Heart left ventricle (tissue), 16 donors: ENCODE measurements around the gene PAF1. TPM values are rescaled to one million over a fixed set of nuclear protein-coding genes. Genes with fewer than 3 reads are reported as not detected.

Experiments
- ATAC-seq, 4 donors: fragments of 200-7000 bp; cut with Tn5 transposase; one replicate each; pipeline ENCODE4 v1.9.1; 2020 to 2022; ENCODE audit warnings: moderate library complexity in 4 of 4, mild to moderate bottlenecking in 3 of 4, moderate number of reproducible peaks in 1 of 4
- DNase-seq, 5 donors: peaks; one replicate each; pipeline ENCODE4 v3.0.0-alpha.2; 2020
- H3K27ac ChIP-seq, 12 donors: fragments of 200-600 bp; sonication (generic) in 4 of 12; one replicate each; pipeline versions ENCODE4 v1.5.0 to v1.8.0; 2016 to 2022; ENCODE audit warnings: mild to moderate bottlenecking in 2 of 12
- H3K27me3 ChIP-seq, 9 donors: fragments of 200-600 bp; sonication (generic) in 2 of 9; one replicate each; pipeline versions ENCODE4 v1.5.1 to v1.8.0; 2016 to 2022; ENCODE audit warnings: mild to moderate bottlenecking in 3 of 9
- H3K36me3 ChIP-seq, 9 donors: fragments of 200-600 bp; sonication (generic) in 2 of 9; one replicate each; pipeline versions ENCODE4 v1.5.0 to v1.8.0; 2018 to 2022; ENCODE audit warnings: mild to moderate bottlenecking in 2 of 9
- H3K4me1 ChIP-seq, 12 donors: fragments of 200-600 bp; sonication (generic) in 4 of 12; one replicate each; pipeline versions ENCODE4 v1.5.0 to v1.8.0; 2016 to 2022; ENCODE audit warnings: mild to moderate bottlenecking in 3 of 12
- H3K4me3 ChIP-seq, 12 donors: fragments of 200-600 bp; sonication (generic) in 4 of 12; one replicate each; pipeline versions ENCODE4 v1.5.0 to v1.8.0; 2017 to 2022; ENCODE audit warnings: mild to moderate bottlenecking in 9 of 12, moderate library complexity in 4 of 12
- H3K9me3 ChIP-seq, 12 donors: fragments of 200-600 bp; sonication (generic) in 4 of 12; one replicate each; pipeline versions ENCODE4 v1.5.0 to v1.8.0; 2016 to 2022; ENCODE audit warnings: mild to moderate bottlenecking in 1 of 12
- POLR2A ChIP-seq, 2 donors: fragments of 450-650 bp; IDR thresholded peaks; one replicate each; pipeline ENCODE4 v1.6.1; 2017; ENCODE audit warnings: antibody characterized with exemption in 2 of 2, mild to moderate bottlenecking in 2 of 2, moderate library complexity in 2 of 2
- WGBS, 4 donors: extraction: QIAGEN DNeasy Blood & Tissue Kit in 2 of 4; methylation state at CpG; one replicate each; pipeline versions ENCODE4 v1.1.5 to v1.1.7; 2013 to 2018; 5-methylcytosine and 5-hydroxymethylcytosine counted together
- intact Hi-C, 10 donors: fragments of 100-400 bp; cut with DNase I; formaldehyde crosslinking; loops; one replicate each; pipeline versions ENCODE4 v1.11.1 to v1.14.2; 2022
- polyA plus RNA-seq, 2 donors: library from polyadenylated mRNA; stranded (reverse); fragments of 200-250 nt; gene quantifications; one replicate each; pipeline ENCODE4 v1.2.3, GENCODE V29; 2013
- total RNA-seq, 9 donors: library from RNA; depleted of rRNA in 2 of 9; stranded (reverse); fragments of >200 nt in 2 of 9; fragmentation: NEBNext Ultra II Directional in 3 of 9; extraction: Animal tissue kit (Norgen Biotek cat#: 25700) in 3 of 9; gene quantifications; one replicate each; pipeline versions ENCODE4 v1.1.0 to v1.2.4, GENCODE V29; 2016 to 2023
- TF ChIP-seq, protein P1 (sequence below), 12 donors: fragments of 200-600 bp; sonication (generic) in 4 of 12; IDR thresholded peaks; one replicate each; pipeline versions ENCODE4 v1.5.0 to v1.8.0; 2018 to 2022; ENCODE audit warnings: antibody characterized with exemption in 12 of 12, mild to moderate bottlenecking in 5 of 12
- donor health status: ischemic (EF 13 %, LVEDD 7.1; RV severe dilation, severe dysfunction).
- donor health status: healthy with polysubstance abuse.
- donor health status: DM: no; HTN: yes; CAD: no.
- donor health status: DM: no; HTN: no; CAD: no.
- donor health status: ischemic (EF 25% LVEDD 6.9; RV normal size, moderate dysfunction).
- donor health status: ischemic (EF 25% LVEDD 5.7; RV mildly dilated, moderate dysfunction).
- donor health status: healthy.
- donor health status: DM: yes; HTN: yes; CAD: no.
- donor health status: ischemic (EF 35%, LVEDD 5.7; RV mildly dilated, moderate dysfunction).
- donor health status: nonischemic (EF 11% LVEDD 7.7; RV severe dilation, severe dysfunction).
- donor health status: DM: yes; HTN: yes; CAD: no.
- donor health status: PGD.
- donor health status: ischemic (EF 29% LVEDD 5.4; RV normal size, mild dysfunction).
- donor health status: nonischemic (EF 23%, LVEDD 6.1; RV moderate dilation, normal function).

Gene PAF1
- total and polyA plus RNA-seq, 11 donors = 32.5 to 75.7 (median 40.7) TPM

DNA sequence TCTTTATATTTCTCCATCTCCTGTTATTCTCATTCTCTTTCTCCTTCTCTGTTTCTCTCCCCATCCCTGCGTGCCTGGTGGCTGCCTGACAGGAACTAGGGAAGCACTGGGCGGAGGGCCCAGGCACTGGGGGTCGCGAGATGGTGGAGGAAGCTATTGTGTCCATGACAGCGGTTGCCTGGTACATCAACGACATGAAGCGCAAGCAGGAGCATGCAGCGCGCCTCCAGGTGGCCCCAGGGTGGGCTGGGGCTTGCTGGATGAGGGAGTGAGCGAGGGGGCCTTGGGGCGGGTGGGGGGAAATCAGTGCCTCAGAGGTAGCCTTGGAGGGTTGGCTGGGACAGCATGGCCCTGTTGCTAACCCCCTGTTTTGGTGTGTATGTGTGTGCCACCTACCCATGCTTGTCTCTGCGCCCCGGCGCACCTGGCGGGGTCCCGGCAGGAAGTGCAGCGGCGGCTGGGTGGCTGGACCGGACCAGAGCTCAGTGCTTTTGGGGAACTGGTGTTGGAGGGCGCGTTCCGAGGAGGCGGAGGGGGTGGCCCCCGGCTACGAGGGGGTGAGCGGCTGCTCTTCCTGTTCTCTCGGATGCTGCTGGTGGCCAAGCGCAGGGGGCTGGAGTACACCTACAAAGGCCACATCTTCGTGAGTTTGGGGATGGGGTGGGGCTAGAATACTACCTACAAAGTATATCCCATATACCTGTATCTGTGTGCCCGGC lies 26.7 kb upstream of the PAF1 start:
- no peaks in the 10 kb centered on the region for H3K27me3 ChIP-seq
- no peak for TF ChIP-seq POLR2A (IDR thresholded peaks at IDR 0.05)
- TF ChIP-seq, protein P1, sequence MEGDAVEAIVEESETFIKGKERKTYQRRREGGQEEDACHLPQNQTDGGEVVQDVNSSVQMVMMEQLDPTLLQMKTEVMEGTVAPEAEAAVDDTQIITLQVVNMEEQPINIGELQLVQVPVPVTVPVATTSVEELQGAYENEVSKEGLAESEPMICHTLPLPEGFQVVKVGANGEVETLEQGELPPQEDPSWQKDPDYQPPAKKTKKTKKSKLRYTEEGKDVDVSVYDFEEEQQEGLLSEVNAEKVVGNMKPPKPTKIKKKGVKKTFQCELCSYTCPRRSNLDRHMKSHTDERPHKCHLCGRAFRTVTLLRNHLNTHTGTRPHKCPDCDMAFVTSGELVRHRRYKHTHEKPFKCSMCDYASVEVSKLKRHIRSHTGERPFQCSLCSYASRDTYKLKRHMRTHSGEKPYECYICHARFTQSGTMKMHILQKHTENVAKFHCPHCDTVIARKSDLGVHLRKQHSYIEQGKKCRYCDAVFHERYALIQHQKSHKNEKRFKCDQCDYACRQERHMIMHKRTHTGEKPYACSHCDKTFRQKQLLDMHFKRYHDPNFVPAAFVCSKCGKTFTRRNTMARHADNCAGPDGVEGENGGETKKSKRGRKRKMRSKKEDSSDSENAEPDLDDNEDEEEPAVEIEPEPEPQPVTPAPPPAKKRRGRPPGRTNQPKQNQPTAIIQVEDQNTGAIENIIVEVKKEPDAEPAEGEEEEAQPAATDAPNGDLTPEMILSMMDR (IDR thresholded peaks at IDR 0.05) = no peak

DNA sequence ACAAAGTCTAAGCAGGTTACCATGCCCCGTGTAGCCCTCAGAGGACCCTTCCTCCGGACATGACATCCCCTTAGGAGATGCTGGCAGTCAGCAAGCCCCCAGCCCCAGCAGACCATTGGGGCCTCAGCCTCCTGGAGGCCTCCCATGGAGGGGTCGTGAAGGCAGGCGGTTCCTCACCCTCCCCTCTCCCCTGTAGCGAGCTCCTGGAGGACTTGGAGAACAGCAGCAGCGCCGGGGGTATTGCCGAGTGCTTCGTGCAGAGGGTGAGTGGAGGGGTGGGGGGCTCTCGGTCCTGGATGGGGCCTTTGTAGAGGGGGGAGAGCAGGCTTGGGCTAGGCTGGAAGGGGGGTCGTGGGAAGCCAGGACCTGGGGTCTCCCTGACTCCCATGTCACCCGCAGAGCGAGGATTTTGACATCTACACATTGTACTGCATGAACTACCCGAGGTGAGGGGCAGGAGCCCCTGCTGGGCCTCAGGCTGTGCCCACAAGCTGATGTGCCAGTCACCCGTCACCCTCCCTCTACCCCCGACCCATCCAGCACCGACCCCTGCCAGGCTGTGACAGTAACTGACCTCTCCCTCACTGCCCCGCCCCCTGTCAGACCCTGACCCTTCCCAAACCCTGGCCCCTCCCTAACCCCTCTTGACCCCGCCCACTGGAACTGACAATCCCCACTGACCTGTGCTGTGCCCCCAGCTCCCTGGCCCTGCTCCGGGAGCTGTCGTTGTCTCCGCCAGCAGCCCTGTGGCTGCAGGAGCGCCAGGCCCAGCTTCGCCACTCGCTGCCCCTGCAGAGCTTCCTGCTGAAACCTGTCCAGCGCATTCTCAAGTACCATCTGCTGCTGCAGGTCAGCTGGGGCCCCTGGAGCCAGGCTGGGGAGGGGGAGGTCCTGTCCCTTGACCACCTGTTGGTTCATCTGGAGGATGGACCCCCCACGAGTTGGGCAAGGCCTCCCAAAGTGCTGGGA lies 25.5 kb upstream of the PAF1 start:
- Histone ChIP-seq H3K4me3 (peak overlapping the region in 8 of 12 donors; percentile 77 to 100 (median 91)), H3K9me3 (no peaks in the 10 kb centered on the region), H3K27me3 (peaks cover 0 to 5% (median 0%) of the 10 kb centered on the region in 9 donors), H3K36me3 (peaks cover 0 to 57% (median 48%) of the 10 kb centered on the region in 9 donors), H3K27ac (peak overlapping the region in 5 of 12 donors; percentile 28 to 99 (median 58)), H3K4me1 (peaks cover 0 to 44% (median 20%) of the 10 kb centered on the region in 12 donors)
- ATAC-seq (no peak), DNase-seq (no peak)
- no peak for TF ChIP-seq POLR2A (IDR thresholded peaks at IDR 0.05)
- TF ChIP-seq, protein P1 (IDR thresholded peaks at IDR 0.05) = no peak
- WGBS, 4 donors = 81 to 91% (median 84%) methylated on average over 20 to 27 of the region's 27 CpGs
- intact Hi-C loops = loop anchor here in 3 of 10 donors (10.0 kb wide), 2 partner anchors 118 to 292 kb away; partner anchors contain the start of genes PAK4 (in 2 of the 3) and EID2B (in 1 of the 3)

More for the DNA sequence above, 26.7 kb upstream of the PAF1 start:
- Histone ChIP-seq H3K27ac (peak overlapping the region in 1 of 12 donors; percentile 14), H3K4me3 (no peak overlapping the region), H3K4me1 (peaks cover 0 to 39% (median 17%) of the 10 kb centered on the region in 12 donors), H3K9me3 (no peaks in the 10 kb centered on the region), H3K36me3 (peaks cover 0 to 69% (median 59%) of the 10 kb centered on the region in 9 donors)
- no peak for DNase-seq
- ATAC-seq = no peak
- intact Hi-C loops = loop anchor here in 3 of 10 donors (10.0 kb wide), 2 partner anchors 117 to 293 kb away; partner anchors contain the start of genes PAK4 (in 2 of the 3) and EID2B (in 1 of the 3)
- WGBS, 4 donors = 85 to 88% (median 86%) methylated on average over 17 to 30 of the region's 30 CpGs

DNA sequence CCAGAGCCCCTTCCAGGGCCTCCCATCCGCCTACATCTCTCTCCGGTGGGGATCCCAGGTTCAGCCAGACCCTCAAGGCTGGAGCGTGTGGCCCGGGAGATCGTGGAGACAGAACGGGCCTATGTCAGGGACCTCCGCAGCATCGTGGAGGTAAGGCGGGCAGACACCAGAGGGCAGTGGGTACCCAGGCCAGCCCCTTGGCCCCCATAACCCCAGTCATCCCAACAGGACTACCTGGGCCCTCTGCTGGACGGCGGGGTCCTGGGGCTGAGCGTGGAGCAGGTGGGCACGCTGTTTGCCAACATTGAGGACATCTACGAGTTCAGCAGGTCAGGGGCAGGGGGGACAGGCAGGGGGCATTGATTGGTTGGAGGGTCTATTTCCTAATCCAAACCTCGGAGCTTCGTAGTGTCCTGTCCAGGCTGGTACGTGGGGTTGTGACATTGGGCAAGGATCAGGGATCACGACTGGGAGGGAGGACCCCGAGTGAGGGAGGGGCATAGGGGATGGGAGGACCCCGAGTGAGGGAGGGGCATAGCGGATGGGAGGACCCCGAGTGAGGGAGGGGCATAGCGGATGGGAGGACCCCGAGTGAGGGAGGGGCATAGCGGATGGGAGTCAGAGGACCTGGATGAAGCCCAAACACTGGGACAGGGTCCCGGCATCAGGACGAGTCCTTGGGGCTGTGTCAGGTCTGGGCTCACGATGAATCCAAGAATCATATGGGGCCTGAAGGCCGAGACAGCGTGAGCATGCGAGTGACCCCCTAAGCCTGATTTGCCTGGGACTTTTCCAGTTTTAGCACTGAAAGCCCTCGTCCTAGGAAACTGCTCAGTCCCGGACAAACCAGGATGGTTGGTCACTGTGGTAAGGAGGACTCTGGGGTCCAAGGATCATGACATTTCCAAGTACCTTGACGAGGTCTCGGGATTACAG lies 24.5 kb upstream of the PAF1 start:
- Histone ChIP-seq H3K9me3 (no peaks in the 10 kb centered on the region), H3K36me3 (peaks cover 0 to 46% (median 37%) of the 10 kb centered on the region in 9 donors), H3K27me3 (peaks cover 0 to 5% (median 0%) of the 10 kb centered on the region in 9 donors), H3K4me3 (peak overlapping the region in 11 of 12 donors; percentile 16 to 100 (median 86)), H3K4me1 (peaks cover 6 to 55% (median 30%) of the 10 kb centered on the region in 12 donors), H3K27ac (peak overlapping the region in 10 of 12 donors; percentile 94 to 100 (median 99))
- intact Hi-C loops = loop anchor here in 3 of 10 donors (2.0 to 10.0 kb wide), 3 partner anchors 19 to 291 kb away; partner anchors contain the start of genes PAK4 (in 2 of the 3), EID2B (in 1 of the 3) and RPS16 (in 1 of the 3)
- WGBS, 4 donors = 58 to 65% (median 61%) methylated on average over 25 to 35 of the region's 35 CpGs
- DNase-seq (peak in 2 of 5 donors; percentile 40 to 56), ATAC-seq (no peak)
- TF ChIP-seq POLR2A (IDR thresholded peaks at IDR 0.05) = no peak
- TF ChIP-seq, protein P1 (IDR thresholded peaks at IDR 0.05) = no peak
